Prostate gland (tissue), 2 donors: ENCODE measurements around the gene AJAP1. TPM values are rescaled to one million over a fixed set of nuclear protein-coding genes. Genes with fewer than 3 reads are reported as not detected.

ENCODE experiments used
- DNase-seq: peaks from one replicate; pipeline ENCODE4 v3.0.0-alpha.2; 2019; ENCODE audit warnings: low spot score
- H3K27ac ChIP-seq, 2 donors: fragments of 200-600 bp; sonication (generic); 2 replicates each; pipeline ENCODE4 v1.5.1; 2017 to 2019
- H3K27me3 ChIP-seq: fragments of 200-600 bp; sonication (generic); replicated peaks from 2 replicates; pipeline ENCODE4 v1.5.1; 2019; ENCODE audit not compliant: insufficient read depth
- H3K36me3 ChIP-seq, 2 donors: fragments of 200-600 bp; sonication (generic); 1 replicate in 1 of 2; 2 replicates in 1 of 2; pipeline versions ENCODE4 v1.5.1 to v1.8.1; 2017 to 2019
- H3K4me1 ChIP-seq: fragments of 200-600 bp; sonication (generic); replicated peaks from 2 replicates; pipeline ENCODE4 v1.5.1; 2019
- H3K4me3 ChIP-seq, 2 donors: fragments of 200-600 bp; sonication (generic); 2 replicates each; pipeline ENCODE4 v1.5.1; 2017 to 2019
- H3K9me3 ChIP-seq: fragments of 200-600 bp; sonication (generic); 2 replicates; pipeline ENCODE4 v1.5.1; 2017
- POLR2A ChIP-seq: fragments of 450-650 bp; IDR thresholded peaks from one replicate; pipeline ENCODE4 v1.6.1; 2016; ENCODE audit warnings: antibody characterized with exemption, mild to moderate bottlenecking
- POLR2AphosphoS5 ChIP-seq: sonication (generic); formaldehyde crosslinking; IDR thresholded peaks from one replicate; pipeline ENCODE4 v1.6.1; 2017; ENCODE audit warnings: antibody characterized with exemption
- WGBS: methylation state at CpG from one replicate; pipeline ENCODE4 v1.1.5; 2018; 5-methylcytosine and 5-hydroxymethylcytosine counted together
- intact Hi-C: fragments of 100-400 bp; cut with DNase I; formaldehyde crosslinking; loops from one replicate; pipeline ENCODE4 v1.14.2; 2022
- total RNA-seq, 2 donors: library from RNA; depleted of rRNA; stranded (reverse); fragments of >200 nt; gene quantifications; one replicate each; pipeline ENCODE4 v1.1.0, GENCODE V29; 2016
- TF ChIP-seq, protein P1 (sequence below), 4 experiments: fragments of 200-600 bp in 2 of 4; fragments of 450-650 bp in 2 of 4; sonication (generic) in 2 of 4; IDR thresholded peaks; 1 replicate in 3 of 4; 2 replicates in 1 of 4; pipeline ENCODE4 v1.5.1; 2016 to 2019; ENCODE audit warnings: antibody characterized with exemption in 4 of 4, mild to moderate bottlenecking in 2 of 4, moderate library complexity in 2 of 4

The AJAP1 gene
- total RNA-seq, 2 donors from 2014 or later, result 0.73 to 6.7 TPM

DNA sequence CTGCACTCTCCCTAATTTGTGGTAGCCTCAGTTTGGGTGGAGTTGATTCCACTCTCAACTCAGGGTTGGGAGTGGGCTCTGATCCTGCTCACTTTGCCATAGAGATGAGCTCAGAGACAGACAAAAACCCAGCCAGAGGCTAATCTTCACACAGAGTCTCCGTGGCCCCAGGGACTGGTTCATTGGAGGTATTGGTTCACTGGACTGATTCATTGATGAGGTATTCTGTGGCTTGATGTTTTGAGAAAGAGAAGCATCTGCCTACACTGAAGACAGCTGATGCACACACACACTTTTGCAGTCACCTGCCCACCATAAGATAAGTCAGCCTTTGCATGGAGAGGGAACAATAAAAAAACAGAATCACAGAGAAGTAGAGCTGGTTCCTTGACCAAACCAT lies 183.8 kb downstream of the AJAP1 start:
- intact Hi-C loops, result no loop called here
- H3K9me3 ChIP-seq, result no peaks in the 10 kb centered on the region

More for the DNA sequence above, 183.8 kb downstream of the AJAP1 start:
- Histone ChIP-seq H3K4me1 (no peaks in the 10 kb centered on the region), H3K27me3 (no peaks in the 10 kb centered on the region), H3K27ac (no peak overlapping the region), H3K4me3 (no peak overlapping the region), H3K36me3 (no peaks in the 10 kb centered on the region)
- no peak for DNase-seq
- TF ChIP-seq, protein P1, sequence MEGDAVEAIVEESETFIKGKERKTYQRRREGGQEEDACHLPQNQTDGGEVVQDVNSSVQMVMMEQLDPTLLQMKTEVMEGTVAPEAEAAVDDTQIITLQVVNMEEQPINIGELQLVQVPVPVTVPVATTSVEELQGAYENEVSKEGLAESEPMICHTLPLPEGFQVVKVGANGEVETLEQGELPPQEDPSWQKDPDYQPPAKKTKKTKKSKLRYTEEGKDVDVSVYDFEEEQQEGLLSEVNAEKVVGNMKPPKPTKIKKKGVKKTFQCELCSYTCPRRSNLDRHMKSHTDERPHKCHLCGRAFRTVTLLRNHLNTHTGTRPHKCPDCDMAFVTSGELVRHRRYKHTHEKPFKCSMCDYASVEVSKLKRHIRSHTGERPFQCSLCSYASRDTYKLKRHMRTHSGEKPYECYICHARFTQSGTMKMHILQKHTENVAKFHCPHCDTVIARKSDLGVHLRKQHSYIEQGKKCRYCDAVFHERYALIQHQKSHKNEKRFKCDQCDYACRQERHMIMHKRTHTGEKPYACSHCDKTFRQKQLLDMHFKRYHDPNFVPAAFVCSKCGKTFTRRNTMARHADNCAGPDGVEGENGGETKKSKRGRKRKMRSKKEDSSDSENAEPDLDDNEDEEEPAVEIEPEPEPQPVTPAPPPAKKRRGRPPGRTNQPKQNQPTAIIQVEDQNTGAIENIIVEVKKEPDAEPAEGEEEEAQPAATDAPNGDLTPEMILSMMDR (IDR thresholded peaks at IDR 0.05), result no peak
- TF ChIP-seq POLR2A (no peak), POLR2AphosphoS5 (no peak)
- WGBS, result 78% methylated on average over 1 of the region's 1 CpG
